Stimulated activated effector memory CD8-positive, alpha-beta T cell treated with anti-CD3 and anti-CD28 coated beads, Interleukin-12 subunit alpha, Interleukin-12 subunit beta, amount 100 ng/mL, for 72 hours (primary cell): ENCODE measurements around the gene B3GLCT.
A peak's percentile ranks its signal among the peaks of the same experiment; 100 is the strongest.

ENCODE experiments used
- ATAC-seq: fragments of 150-1000 bp; cut with Tn5 transposase; 2 replicates; pipeline ENCODE4 v1.10.0; 2021
- DNase-seq, 2 donors: peaks; one replicate each; pipeline ENCODE4 v3.0.0; 2021 to 2022; ENCODE audit warnings: low spot score in 2 of 2
- H3K27ac Mint-ChIP-seq: one replicate; pipeline ENCODE4 v1.8.0; 2022; ENCODE audit warnings: mild to moderate bottlenecking, mixed read lengths
- H3K36me3 Mint-ChIP-seq: one replicate; pipeline ENCODE4 v1.8.0; 2022; ENCODE audit warnings: mild to moderate bottlenecking, mixed read lengths
- H3K4me1 Mint-ChIP-seq: one replicate; pipeline ENCODE4 v1.8.0; 2022; ENCODE audit warnings: mixed read lengths
- H3K4me3 Mint-ChIP-seq: one replicate; pipeline ENCODE4 v1.8.0; 2022; ENCODE audit warnings: mild to moderate bottlenecking, mixed read lengths
- H3K9me3 Mint-ChIP-seq: one replicate; pipeline ENCODE4 v1.8.0; 2022; ENCODE audit warnings: mixed read lengths

B3GLCT gene

GRCh38 chr13:31199849-31200636 is at the start of gene B3GLCT:
TSS of gene B3GLCT (plus strand) at chr13:31199975. CDS start at chr13:31200085, 110 bp downstream.
- Mint-ChIP-seq H3K27ac (peak within 1 kb of the TSS; percentile 70), H3K36me3 (peaks cover 6% of the 10 kb centered on the region), H3K4me1 (peaks cover 32% of the 10 kb centered on the region), H3K9me3 (no peaks in the 10 kb centered on the region), H3K4me3 (peak within 1 kb of the TSS; percentile 75)
- ATAC-seq (peak; percentile 84), DNase-seq (peak; percentile 90 to 91)

- Mint-ChIP-seq H3K4me1 (peaks cover 5% of the 10 kb centered on the region), H3K9me3 (no peaks in the 10 kb centered on the region), H3K4me3 (no peak overlapping the region), H3K27ac (peak overlapping the region; percentile 18), H3K36me3 (peaks cover 100% of the 10 kb centered on the region)
- no peak for ATAC-seq
- no peak for DNase-seq
Measured at GRCh38 chr13:31150315-31150985, 49.3 kb upstream of the B3GLCT start.

- DNase-seq (no peak), ATAC-seq (no peak)
- no peak overlapping the region for H3K27ac Mint-ChIP-seq
- H3K36me3 Mint-ChIP-seq: peaks cover 100% of the 10 kb centered on the region
- no peak overlapping the region for H3K4me3 Mint-ChIP-seq
- H3K4me1 Mint-ChIP-seq: peaks cover 5% of the 10 kb centered on the region
- no peaks in the 10 kb centered on the region for H3K9me3 Mint-ChIP-seq
Measured at GRCh38 chr13:31151837-31152236, 47.9 kb upstream of the B3GLCT start.

- no peak overlapping the region for H3K4me3 Mint-ChIP-seq
- no peak overlapping the region for H3K27ac Mint-ChIP-seq
- peaks cover 22% of the 10 kb centered on the region for H3K4me1 Mint-ChIP-seq
- peaks cover 100% of the 10 kb centered on the region for H3K36me3 Mint-ChIP-seq
- ATAC-seq: no peak
- no peak for DNase-seq
- H3K9me3 Mint-ChIP-seq: no peaks in the 10 kb centered on the region
Measured at GRCh38 chr13:31154939-31155338, 44.8 kb upstream of the B3GLCT start.

- H3K4me3 Mint-ChIP-seq: peak overlapping the region; percentile 97
- ATAC-seq (no peak), DNase-seq (no peak)
- H3K36me3 Mint-ChIP-seq: peaks cover 84% of the 10 kb centered on the region
- H3K4me1 Mint-ChIP-seq: peaks cover 43% of the 10 kb centered on the region
- H3K9me3 Mint-ChIP-seq: no peaks in the 10 kb centered on the region
- peak overlapping the region; percentile 99 for H3K27ac Mint-ChIP-seq
Measured at GRCh38 chr13:31159306-31159705, 40.5 kb upstream of the B3GLCT start.

- Mint-ChIP-seq H3K9me3 (no peaks in the 10 kb centered on the region), H3K36me3 (peaks cover 67% of the 10 kb centered on the region), H3K4me3 (peak overlapping the region; percentile 97), H3K27ac (peak overlapping the region; percentile 99), H3K4me1 (peaks cover 37% of the 10 kb centered on the region)
- ATAC-seq (peak; percentile 47), DNase-seq (peak; percentile 51 to 84)
Measured at GRCh38 chr13:31160857-31161556, 38.8 kb upstream of the B3GLCT start.

- no peaks in the 10 kb centered on the region for H3K9me3 Mint-ChIP-seq
- H3K4me3 Mint-ChIP-seq: peak within 1 kb of the TSS; percentile 97
- peaks cover 61% of the 10 kb centered on the region for H3K36me3 Mint-ChIP-seq
- DNase-seq (peak in 1 of 2 donors; percentile 97), ATAC-seq (peak; percentile 87)
- peak within 1 kb of the TSS; percentile 99 for H3K27ac Mint-ChIP-seq
- peaks cover 37% of the 10 kb centered on the region for H3K4me1 Mint-ChIP-seq
Measured at GRCh38 chr13:31161557-31162150, 38.1 kb upstream of the B3GLCT start, which contains the start of gene HSPH1. TSS of gene HSPH1 (minus strand) at chr13:31161904. CDS start at chr13:31161582, 322 bp downstream.

- Mint-ChIP-seq H3K27ac (peak overlapping the region; percentile 99), H3K4me1 (peaks cover 37% of the 10 kb centered on the region), H3K9me3 (no peaks in the 10 kb centered on the region), H3K4me3 (peak overlapping the region; percentile 97), H3K36me3 (peaks cover 54% of the 10 kb centered on the region)
- peak; percentile 93 for ATAC-seq
- DNase-seq: peak in 1 of 2 donors; percentile 99
Measured at GRCh38 chr13:31162151-31163008, 37.4 kb upstream of the B3GLCT start.

- H3K4me3 Mint-ChIP-seq: no peak overlapping the region
- H3K27ac Mint-ChIP-seq: no peak overlapping the region
Measured at GRCh38 chr13:31166591-31166990, 33.2 kb upstream of the B3GLCT start.

GRCh38 chr13:31167490-31167889 is 32.3 kb upstream of the B3GLCT start:
- H3K4me1 Mint-ChIP-seq: peaks cover 6% of the 10 kb centered on the region
- no peak for DNase-seq
- no peak overlapping the region for H3K4me3 Mint-ChIP-seq
- H3K27ac Mint-ChIP-seq: no peak overlapping the region
- H3K9me3 Mint-ChIP-seq: no peaks in the 10 kb centered on the region
- ATAC-seq: peak; percentile 16
- peaks cover 2% of the 10 kb centered on the region for H3K36me3 Mint-ChIP-seq

More at GRCh38 chr13:31166591-31166990, 33.2 kb upstream of the B3GLCT start:
- H3K9me3 Mint-ChIP-seq: no peaks in the 10 kb centered on the region
- H3K4me1 Mint-ChIP-seq: peaks cover 15% of the 10 kb centered on the region
- no peak for ATAC-seq
- peaks cover 11% of the 10 kb centered on the region for H3K36me3 Mint-ChIP-seq
- no peak for DNase-seq

GRCh38 chr13:31168166-31168565 is 31.6 kb upstream of the B3GLCT start:
- Mint-ChIP-seq H3K4me3 (no peak overlapping the region), H3K27ac (no peak overlapping the region), H3K4me1 (no peaks in the 10 kb centered on the region), H3K9me3 (no peaks in the 10 kb centered on the region), H3K36me3 (no peaks in the 10 kb centered on the region)
- DNase-seq (no peak), ATAC-seq (no peak)

- H3K27ac Mint-ChIP-seq: no peak overlapping the region
- no peaks in the 10 kb centered on the region for H3K4me1 Mint-ChIP-seq
- H3K36me3 Mint-ChIP-seq: no peaks in the 10 kb centered on the region
- ATAC-seq (no peak), DNase-seq (no peak)
- no peaks in the 10 kb centered on the region for H3K9me3 Mint-ChIP-seq
- H3K4me3 Mint-ChIP-seq: no peak overlapping the region
Measured at GRCh38 chr13:31168736-31169135, 31.0 kb upstream of the B3GLCT start.

- no peaks in the 10 kb centered on the region for H3K36me3 Mint-ChIP-seq
- H3K27ac Mint-ChIP-seq: no peak overlapping the region
- no peaks in the 10 kb centered on the region for H3K4me1 Mint-ChIP-seq
- H3K4me3 Mint-ChIP-seq: no peak overlapping the region
- ATAC-seq: no peak
- DNase-seq: no peak
- H3K9me3 Mint-ChIP-seq: no peaks in the 10 kb centered on the region
Measured at GRCh38 chr13:31172001-31172400, 27.8 kb upstream of the B3GLCT start.

- H3K9me3 Mint-ChIP-seq: peaks cover 4% of the 10 kb centered on the region
- H3K4me3 Mint-ChIP-seq: no peak overlapping the region
- H3K4me1 Mint-ChIP-seq: no peaks in the 10 kb centered on the region
- H3K27ac Mint-ChIP-seq: no peak overlapping the region
- DNase-seq: no peak
- no peak for ATAC-seq
- H3K36me3 Mint-ChIP-seq: no peaks in the 10 kb centered on the region
Measured at GRCh38 chr13:31172535-31172934, 27.2 kb upstream of the B3GLCT start.
